ENCODE results near the gene IDH2. TPM values are rescaled to one million over a fixed set of nuclear protein-coding genes. Genes with fewer than 3 reads are reported as not detected.

IDH2 gene
- total RNA-seq, 1 donor = 44.6 TPM

DNA sequence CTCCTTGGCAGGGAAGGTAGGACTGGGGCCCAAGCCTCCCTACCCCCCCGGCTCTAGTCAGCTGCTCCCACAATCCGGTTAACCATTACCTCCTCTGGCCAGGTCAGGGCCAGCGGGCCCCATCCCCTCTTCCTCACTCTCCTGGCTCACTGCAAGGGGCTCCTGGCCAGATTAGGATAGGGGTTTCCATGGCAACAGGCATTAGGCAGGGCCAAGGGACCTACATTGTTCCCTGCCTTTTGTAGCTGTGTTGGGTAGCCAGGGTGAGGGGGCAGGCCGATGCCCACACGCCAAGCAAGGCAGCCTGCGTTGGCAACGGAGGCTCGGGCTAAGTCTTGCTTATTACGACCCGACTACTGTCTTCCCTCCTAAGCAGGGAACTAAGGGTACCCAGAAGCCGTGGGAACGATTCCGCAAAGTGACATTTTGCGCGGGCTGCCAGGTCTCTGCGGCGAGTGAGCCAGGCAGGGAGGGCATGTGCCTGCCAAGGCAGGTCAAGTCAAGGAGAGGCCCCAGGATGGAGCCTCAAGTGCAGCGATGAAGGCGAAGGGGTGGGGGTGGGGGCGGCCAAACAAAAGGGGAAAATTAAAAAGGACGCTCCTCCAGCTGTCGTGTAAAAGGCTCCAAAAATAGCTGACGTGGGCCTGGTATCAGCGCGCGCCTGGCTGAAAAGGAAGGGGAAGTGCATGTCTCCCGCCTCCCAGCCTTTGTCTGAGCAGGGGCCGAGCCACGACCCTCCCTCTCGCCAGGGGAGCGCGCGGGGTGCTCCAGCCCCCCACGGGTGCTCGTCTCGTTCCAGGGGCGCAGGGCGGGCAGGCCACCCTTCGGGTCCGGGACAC lies 919 bp downstream of the IDH2 start:
- Histone ChIP-seq H3K4me1 (ENCODE audit: insufficient read depth, low read length) (peaks cover 55% of the 10 kb centered on the region), H3K27me3 (ENCODE audit: insufficient read depth, low read length) (no peaks in the 10 kb centered on the region), H3K4me3 (ENCODE audit: low read length) (peak overlapping the region; percentile 78), H3K9me3 (ENCODE audit: low read depth, low read length) (no peaks in the 10 kb centered on the region)

DNA sequence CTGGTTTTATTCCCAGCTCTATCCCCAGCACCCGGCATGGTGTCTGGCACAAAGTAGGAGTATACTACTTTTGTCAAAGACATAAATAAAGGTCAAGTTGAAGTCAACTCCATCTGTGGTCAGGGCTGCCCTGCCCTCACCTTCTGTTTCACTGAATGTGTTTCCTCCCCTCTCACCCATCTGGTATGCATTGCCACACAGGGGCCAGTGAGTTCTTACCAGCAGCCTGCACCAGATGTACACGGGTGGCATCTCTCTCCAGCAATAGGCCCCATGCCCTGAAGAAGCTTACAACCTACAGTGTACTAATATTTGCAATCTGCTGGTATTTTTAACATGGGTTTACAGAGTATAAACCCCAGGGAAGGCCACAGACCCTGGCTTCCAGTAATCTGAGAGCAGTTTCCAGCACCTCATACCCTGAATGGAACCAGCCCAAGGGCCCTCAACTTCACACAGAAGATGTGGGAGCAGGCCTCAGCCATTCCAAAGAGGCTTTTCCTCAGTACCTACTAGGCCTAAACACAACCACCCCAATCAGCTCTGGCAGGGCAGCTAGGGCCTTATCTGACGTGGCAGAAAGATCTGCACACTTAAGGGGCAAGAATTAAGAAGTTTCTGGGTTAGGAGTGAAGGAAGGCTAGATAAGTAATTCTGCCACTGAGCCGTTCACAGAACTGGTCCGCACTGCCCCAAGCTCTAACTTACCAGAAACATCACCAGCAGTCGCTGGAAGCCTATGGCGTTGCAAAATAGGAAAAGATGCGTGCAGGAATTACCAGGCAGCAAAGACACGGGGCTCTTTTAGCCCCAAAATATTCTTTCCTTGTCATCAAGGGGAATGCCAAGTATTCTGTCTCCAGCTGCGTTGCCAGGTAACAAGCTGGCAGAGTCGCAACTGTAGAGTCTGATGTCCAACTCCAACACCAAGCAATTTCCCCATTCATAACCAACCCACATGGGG lies 2.1 kb downstream of the IDH2 start:
- H3K4me1 ChIP-seq (ENCODE audit: insufficient read depth, low read length) = peaks cover 67% of the 10 kb centered on the region
- no peaks in the 10 kb centered on the region for H3K9me3 ChIP-seq (ENCODE audit: low read depth, low read length)
- no peak overlapping the region for H3K4me3 ChIP-seq (ENCODE audit: low read length)
- no peaks in the 10 kb centered on the region for H3K27me3 ChIP-seq (ENCODE audit: insufficient read depth, low read length)

DNA sequence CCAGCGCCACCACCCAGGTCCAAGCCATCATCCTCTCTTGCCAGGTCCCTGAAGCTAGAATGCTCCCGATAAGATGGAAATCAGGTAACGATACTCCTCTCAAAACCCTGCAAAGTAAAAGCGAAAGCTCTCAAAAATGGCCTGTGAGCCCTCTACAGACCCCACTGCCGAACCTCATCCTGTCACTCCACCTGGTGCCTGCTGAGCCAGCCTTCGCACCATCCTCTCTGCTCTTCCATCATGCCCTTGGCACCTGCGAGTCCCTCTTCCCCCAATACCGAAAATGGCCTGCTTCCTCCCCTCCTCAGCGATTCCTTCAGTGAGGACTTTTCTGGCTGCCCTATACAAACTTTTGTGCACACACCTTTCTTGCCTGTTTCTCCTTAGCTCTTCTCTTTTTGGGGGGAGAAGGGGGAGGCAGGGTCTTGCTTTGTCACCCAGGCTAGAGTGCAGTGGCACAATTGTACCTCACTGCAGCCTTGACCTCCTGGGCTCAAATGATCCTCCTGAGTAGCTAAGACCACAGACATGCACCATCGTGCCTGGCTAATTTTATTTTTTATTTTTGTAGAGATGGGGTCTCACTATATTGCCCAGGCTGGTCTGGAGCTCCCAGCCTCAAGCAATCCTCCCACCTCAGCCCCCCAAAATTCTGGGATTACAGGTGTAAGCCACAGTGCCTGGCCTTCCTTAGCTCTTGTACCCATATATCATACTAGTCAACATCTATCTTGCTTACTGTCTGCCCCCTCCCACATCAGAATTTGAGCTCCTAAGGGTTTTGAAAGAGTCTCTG lies 3.0 kb downstream of the IDH2 start:
- Histone ChIP-seq H3K4me1 (ENCODE audit: insufficient read depth, low read length) (peaks cover 72% of the 10 kb centered on the region), H3K27me3 (ENCODE audit: insufficient read depth, low read length) (no peaks in the 10 kb centered on the region), H3K4me3 (ENCODE audit: low read length) (no peak overlapping the region), H3K9me3 (ENCODE audit: low read depth, low read length) (no peaks in the 10 kb centered on the region)

DNA sequence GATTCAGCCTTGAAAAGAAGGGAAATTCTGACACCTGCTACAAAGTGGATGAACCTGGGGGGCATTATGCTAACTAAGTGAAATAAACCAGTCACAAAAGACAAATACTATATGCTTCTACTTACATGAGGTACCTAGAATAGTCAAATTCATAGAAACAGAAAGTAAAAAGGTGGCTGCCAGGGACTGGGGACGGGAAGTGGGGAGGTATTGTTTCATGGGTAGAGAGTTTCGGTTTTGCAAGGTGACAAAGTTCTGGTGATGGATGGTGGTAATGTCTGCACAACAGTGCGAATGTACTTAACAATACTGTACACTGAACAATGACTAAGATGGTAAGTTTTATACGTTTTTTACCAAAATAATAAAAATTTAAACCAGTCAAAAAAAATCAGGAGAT lies 4.8 kb downstream of the IDH2 start:
- H3K4me3 ChIP-seq (ENCODE audit: low read length) = no peak overlapping the region
- H3K27me3 ChIP-seq (ENCODE audit: insufficient read depth, low read length) = no peaks in the 10 kb centered on the region
- peaks cover 65% of the 10 kb centered on the region for H3K4me1 ChIP-seq (ENCODE audit: insufficient read depth, low read length)
- no peaks in the 10 kb centered on the region for H3K9me3 ChIP-seq (ENCODE audit: low read depth, low read length)

DNA sequence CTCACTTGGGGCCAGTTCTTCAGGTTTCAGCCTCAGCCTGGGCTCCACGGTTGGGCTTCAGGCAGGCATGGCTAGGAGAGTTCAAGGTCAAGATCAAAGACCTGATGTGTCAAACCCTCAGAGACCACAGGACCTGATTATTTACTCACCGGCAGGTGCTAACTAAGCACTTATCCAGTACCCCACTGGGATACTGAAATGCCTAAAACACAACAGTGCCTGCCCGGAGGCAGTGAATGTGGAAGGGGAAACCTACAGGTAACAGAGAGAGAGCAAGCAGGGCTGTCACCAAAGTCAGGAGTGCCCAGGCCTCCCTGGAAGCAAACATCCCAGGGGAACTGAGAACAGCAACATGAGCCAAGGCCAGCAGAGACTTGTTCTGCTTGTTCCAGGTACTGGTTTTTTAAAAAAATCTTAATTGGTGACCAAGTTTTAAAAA lies 6.7 kb downstream of the IDH2 start:
- no peaks in the 10 kb centered on the region for H3K27me3 ChIP-seq (ENCODE audit: insufficient read depth, low read length)
- no peak overlapping the region for H3K4me3 ChIP-seq (ENCODE audit: low read length)
- H3K9me3 ChIP-seq (ENCODE audit: low read depth, low read length) = no peaks in the 10 kb centered on the region
- H3K4me1 ChIP-seq (ENCODE audit: insufficient read depth, low read length) = peaks cover 55% of the 10 kb centered on the region

DNA sequence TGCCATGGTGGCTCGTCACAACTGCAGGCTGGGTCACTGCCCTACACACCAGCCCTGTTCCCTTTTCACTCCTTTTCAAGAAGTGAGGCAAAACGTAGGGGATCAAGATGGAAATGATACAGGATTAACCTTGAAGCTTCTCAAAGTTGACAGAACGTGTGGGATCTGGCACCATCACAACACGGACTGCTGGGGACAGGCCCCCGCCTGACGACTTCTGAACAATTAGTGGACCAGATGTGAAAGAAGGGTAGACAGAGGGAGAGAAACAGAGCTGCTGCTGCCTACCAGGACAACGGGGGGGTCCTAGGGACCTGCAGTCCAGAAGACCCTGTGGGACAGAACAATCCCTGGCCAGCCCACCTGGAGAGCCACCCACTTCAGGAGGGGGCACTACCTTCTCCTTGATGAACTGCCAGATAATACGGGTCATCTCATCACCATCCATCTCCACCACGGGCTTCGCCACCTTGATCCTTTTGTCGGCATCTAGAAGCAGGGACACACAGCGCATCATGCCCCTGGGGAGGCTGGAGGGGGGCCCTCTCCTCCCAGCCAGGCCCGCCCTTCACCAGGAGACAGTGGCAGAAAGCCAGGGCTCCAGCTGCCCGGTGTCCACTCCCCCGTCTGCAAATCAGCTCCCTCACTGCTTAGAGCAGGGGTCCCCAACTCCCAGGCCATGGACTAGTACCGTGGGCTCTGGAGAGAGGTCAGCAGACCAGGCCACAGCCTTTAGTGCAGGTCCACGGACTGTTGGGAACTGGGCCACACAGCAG lies 10.9 kb downstream of the IDH2 start:
- Histone ChIP-seq H3K4me1 (ENCODE audit: insufficient read depth, low read length) (peaks cover 17% of the 10 kb centered on the region), H3K9me3 (ENCODE audit: low read depth, low read length) (no peaks in the 10 kb centered on the region), H3K27me3 (ENCODE audit: insufficient read depth, low read length) (no peaks in the 10 kb centered on the region), H3K4me3 (ENCODE audit: low read length) (no peak overlapping the region)

DNA sequence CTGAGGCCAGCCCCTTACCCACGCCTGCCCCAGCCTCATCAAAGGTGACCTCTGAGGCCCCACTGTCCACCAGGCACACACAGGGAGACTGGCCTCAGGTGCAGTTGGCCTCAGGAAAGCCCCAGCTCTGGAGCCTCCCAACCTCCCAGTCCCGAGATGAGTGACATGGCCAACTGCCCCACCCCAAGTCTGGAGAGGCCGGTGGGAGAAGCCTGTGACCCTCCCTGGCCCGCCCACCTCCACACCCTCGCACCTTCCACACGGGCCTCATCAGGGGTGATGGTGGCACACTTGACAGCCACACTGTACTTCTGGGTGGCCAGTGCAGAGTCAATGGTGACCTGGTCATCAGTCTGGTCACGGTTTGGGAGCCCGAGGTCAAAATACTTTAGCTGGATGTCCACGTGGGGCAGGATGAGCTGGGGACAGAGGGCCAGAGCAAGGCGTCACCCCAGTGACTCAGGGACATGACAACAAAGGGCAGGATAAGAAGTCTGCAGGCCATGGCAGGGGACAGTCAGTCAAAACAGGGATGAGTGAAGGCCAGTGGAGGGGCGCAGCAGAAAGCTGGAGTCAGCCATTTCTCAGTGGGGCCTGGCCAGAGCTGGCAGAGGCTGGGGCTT lies 11.9 kb downstream of the IDH2 start:
- peaks cover 8% of the 10 kb centered on the region for H3K4me1 ChIP-seq (ENCODE audit: insufficient read depth, low read length)
- H3K9me3 ChIP-seq (ENCODE audit: low read depth, low read length) = no peaks in the 10 kb centered on the region
- no peak overlapping the region for H3K4me3 ChIP-seq (ENCODE audit: low read length)
- H3K27me3 ChIP-seq (ENCODE audit: insufficient read depth, low read length) = no peaks in the 10 kb centered on the region

DNA sequence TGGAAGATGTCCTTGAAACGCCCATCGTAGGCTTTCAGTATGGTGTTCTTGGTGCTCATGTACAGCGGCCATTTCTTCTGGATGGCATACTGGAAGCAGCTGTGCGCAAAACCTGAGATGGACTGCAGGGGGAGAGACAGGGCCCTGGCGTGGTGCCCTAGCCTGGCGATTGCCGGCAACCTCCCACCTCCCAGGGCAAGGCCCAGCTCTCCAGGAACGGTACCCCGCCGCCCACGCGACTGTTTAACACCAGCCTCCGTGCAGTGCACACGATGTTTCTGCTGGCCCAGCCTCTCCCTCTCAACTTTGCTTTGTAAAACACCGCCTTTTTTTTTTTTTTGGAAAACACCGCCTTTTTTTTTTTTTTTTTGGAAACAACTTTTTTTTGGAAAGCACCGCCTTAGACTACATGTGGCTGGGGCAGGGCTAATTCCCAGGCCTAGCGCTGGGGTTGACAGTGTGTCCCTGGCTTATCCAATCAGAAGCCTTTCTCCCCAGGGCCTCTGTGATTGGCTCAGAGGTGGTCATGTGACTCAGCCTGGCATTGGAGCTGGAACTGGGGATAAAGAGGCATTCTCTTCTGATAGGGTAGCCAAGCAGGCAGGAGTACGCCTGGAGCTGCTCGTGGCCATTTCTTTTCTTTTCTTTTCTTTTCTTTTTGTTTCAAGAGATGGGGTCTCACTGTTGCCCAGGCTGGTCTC lies 14.7 kb downstream of the IDH2 start:
- H3K27me3 ChIP-seq (ENCODE audit: insufficient read depth, low read length) = no peaks in the 10 kb centered on the region
- H3K9me3 ChIP-seq (ENCODE audit: low read depth, low read length) = no peaks in the 10 kb centered on the region
- no peaks in the 10 kb centered on the region for H3K4me1 ChIP-seq (ENCODE audit: insufficient read depth, low read length)
- no peak overlapping the region for H3K4me3 ChIP-seq (ENCODE audit: low read length)

DNA sequence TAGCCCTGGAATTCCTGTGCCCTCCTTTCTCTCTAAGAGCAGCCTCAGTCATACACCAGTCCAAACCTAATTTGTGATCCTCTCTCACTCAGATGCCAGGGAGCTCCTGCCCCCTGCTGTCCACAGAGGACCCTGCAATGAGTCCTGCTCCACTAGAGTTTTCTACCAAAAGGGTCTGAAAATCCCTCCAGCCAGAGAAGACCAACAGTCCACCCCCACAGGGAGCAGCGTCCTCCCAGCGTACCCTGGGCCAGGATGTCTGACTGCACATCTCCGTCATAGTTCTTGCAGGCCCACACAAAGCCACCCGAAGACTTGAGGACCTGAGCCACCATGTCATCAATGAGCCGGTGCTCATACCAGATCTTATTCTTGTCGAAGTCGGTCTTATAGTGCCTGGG lies 15.4 kb downstream of the IDH2 start:
- Histone ChIP-seq H3K9me3 (ENCODE audit: low read depth, low read length) (no peaks in the 10 kb centered on the region), H3K4me1 (ENCODE audit: insufficient read depth, low read length) (no peaks in the 10 kb centered on the region), H3K4me3 (ENCODE audit: low read length) (no peak overlapping the region), H3K27me3 (ENCODE audit: insufficient read depth, low read length) (no peaks in the 10 kb centered on the region)

DNA sequence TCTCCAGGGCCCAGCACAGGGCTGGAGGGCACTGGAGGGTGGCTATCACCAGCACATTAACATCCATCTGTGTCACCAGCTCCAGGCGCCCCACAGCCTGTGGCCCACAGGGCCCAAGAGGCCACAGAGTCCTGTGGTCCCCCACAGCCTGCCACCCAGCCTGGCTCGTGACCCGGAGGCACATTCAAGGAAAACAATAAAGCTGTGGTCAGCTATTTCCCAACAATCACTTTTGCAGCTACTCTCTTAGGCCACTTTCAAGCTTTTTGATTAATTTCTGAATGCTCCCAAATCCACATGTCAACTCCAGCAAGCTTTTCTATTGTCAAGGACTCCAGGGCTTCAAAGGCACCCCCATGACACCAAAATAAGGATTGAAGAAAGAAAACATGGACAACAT lies 16.7 kb downstream of the IDH2 start:
- no peaks in the 10 kb centered on the region for H3K9me3 ChIP-seq (ENCODE audit: low read depth, low read length)
- no peak overlapping the region for H3K4me3 ChIP-seq (ENCODE audit: low read length)
- H3K27me3 ChIP-seq (ENCODE audit: insufficient read depth, low read length) = no peaks in the 10 kb centered on the region
- H3K4me1 ChIP-seq (ENCODE audit: insufficient read depth, low read length) = no peaks in the 10 kb centered on the region

DNA sequence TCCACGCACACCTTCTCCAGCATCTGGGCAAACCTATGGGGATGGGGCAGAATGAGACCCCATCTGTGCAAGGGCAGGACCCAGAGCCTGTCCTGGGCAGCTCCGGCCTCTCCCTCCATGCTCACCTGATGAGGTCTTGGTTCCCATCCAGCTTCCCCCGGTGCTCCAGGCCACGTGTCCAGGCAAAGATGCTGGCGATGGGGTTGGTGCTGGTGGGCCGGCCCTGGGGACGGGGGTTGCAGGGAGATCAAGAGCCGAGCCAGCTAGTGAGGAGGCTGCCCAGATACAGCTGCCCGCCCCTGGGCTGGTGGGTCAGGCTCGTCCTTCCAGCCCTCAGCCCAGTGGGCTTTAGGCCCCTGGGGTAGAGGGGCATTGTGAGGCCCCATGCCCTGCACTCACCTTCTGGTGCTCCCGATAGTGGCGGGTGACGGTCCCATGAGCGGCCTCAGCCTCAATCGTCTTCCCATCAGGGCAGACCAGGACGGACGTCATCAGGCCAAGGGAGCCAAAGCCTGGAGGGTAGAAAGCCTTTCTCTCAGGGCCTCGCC lies 17.3 kb downstream of the IDH2 start:
- no peak overlapping the region for H3K4me3 ChIP-seq (ENCODE audit: low read length)
- no peaks in the 10 kb centered on the region for H3K9me3 ChIP-seq (ENCODE audit: low read depth, low read length)
- no peaks in the 10 kb centered on the region for H3K27me3 ChIP-seq (ENCODE audit: insufficient read depth, low read length)
- no peaks in the 10 kb centered on the region for H3K4me1 ChIP-seq (ENCODE audit: insufficient read depth, low read length)

DNA sequence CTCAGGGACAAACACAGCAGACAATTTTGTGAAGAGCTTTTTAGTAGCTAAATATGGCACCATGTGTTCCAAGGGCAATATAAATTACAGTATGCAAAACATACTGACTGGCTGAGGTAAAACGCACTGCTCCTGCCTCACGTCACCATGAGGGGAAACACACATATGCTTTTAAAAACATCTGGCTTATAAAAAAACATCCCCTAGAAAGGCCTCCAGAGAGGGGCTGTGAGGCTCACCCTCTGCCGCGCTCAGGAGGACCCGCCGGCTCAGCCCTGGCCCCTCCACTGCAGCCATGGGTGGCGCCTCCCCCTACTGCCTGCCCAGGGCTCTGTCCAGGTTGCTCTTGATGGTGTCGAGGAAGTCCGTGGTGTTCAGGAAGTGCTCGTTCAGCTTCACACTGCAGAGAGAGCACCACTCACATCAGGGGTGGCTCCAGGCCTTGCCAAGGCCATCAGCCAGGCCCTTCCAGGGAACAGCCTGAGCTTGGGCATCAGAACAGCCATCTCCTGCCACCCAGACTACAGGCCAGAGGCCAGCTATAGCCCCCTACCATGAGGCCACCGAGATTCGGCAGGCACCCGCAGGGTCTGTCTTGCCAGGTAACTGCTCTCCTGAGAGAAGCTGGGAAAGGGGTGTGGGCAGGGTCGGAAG lies 18.2 kb downstream of the IDH2 start:
- no peaks in the 10 kb centered on the region for H3K9me3 ChIP-seq (ENCODE audit: low read depth, low read length)

DNA sequence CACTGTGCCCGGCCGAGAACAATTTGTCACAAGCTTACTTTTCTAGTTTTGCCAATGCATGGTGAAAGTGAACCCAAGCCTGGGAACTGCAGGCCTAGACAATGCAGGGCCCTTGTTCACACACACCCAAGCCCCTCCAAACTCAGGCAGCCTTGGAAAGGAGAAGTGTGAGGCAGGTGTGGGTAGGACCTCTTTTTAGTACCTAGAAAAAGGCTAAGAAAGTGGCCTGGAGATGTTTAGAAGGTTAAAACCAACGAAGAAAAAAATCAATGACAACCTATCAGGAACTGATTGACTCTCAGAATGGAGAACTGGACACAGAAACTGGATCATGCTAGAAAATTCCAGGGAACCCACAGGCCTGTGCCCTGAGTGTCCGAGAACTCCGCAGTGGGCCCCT lies 18.8 kb downstream of the IDH2 start:
- Histone ChIP-seq H3K9me3 (ENCODE audit: low read depth, low read length) (no peaks in the 10 kb centered on the region), H3K27me3 (ENCODE audit: insufficient read depth, low read length) (no peaks in the 10 kb centered on the region), H3K4me1 (ENCODE audit: insufficient read depth, low read length) (no peaks in the 10 kb centered on the region), H3K4me3 (ENCODE audit: low read length) (no peak overlapping the region)

More for the DNA sequence above, 18.2 kb downstream of the IDH2 start:
- H3K27me3 ChIP-seq (ENCODE audit: insufficient read depth, low read length) = no peaks in the 10 kb centered on the region
- no peaks in the 10 kb centered on the region for H3K4me1 ChIP-seq (ENCODE audit: insufficient read depth, low read length)
- no peak overlapping the region for H3K4me3 ChIP-seq (ENCODE audit: low read length)

All from mononuclear cell (primary cell).